ENCODE data around the gene DHRS11. TPM values are rescaled to one million over a fixed set of nuclear protein-coding genes. Genes with fewer than 3 reads are reported as not detected.

The DHRS11 gene
- total RNA-seq, 4 donors from 2014 or later, result 63.5 to 436 (median 424) TPM

- DNase-seq, result no peak
- no peaks in the 10 kb centered on the region for H3K27me3 ChIP-seq
- peaks cover 0 to 7% (median 0%) of the 10 kb centered on the region in 4 donors for H3K4me1 ChIP-seq
These were observed 20.6 kb downstream of the DHRS11 start for GRCh38 chr17:36612323-36612722.

GRCh38 chr17:36613155-36613554 is 21.5 kb downstream of the DHRS11 start:
- TF ChIP-seq POLR2A (IDR thresholded peaks at IDR 0.05), result no peak
- TF ChIP-seq CTCF (IDR thresholded peaks at IDR 0.05), result no peak
- Histone ChIP-seq H3K9me3 (no peaks in the 10 kb centered on the region), H3K4me3 (no peak overlapping the region), H3K36me3 (no peaks in the 10 kb centered on the region), H3K4me1 (peaks cover 0 to 7% (median 0%) of the 10 kb centered on the region in 4 donors), H3K27ac (no peak overlapping the region), H3K27me3 (no peaks in the 10 kb centered on the region)
- DNase-seq, result no peak

More at GRCh38 chr17:36612323-36612722, 20.6 kb downstream of the DHRS11 start:
- no peak overlapping the region for H3K27ac ChIP-seq
- H3K4me3 ChIP-seq, result no peak overlapping the region
- no peaks in the 10 kb centered on the region for H3K9me3 ChIP-seq
- H3K36me3 ChIP-seq, result no peaks in the 10 kb centered on the region
- TF ChIP-seq CTCF (IDR thresholded peaks at IDR 0.05) (no peak), POLR2A (IDR thresholded peaks at IDR 0.05) (no peak)

- Histone ChIP-seq H3K4me3 (no peak overlapping the region), H3K4me1 (peaks cover 0 to 1% (median 0%) of the 10 kb centered on the region in 4 donors), H3K36me3 (no peaks in the 10 kb centered on the region), H3K27ac (no peak overlapping the region), H3K9me3 (no peaks in the 10 kb centered on the region), H3K27me3 (no peaks in the 10 kb centered on the region)
- TF ChIP-seq POLR2A (IDR thresholded peaks at IDR 0.05) (no peak), CTCF (IDR thresholded peaks at IDR 0.05) (no peak)
- no peak for DNase-seq
These were observed 22.4 kb downstream of the DHRS11 start for GRCh38 chr17:36614081-36614480.

- Histone ChIP-seq H3K27me3 (no peaks in the 10 kb centered on the region), H3K4me3 (no peak overlapping the region), H3K9me3 (no peaks in the 10 kb centered on the region), H3K4me1 (no peaks in the 10 kb centered on the region), H3K36me3 (no peaks in the 10 kb centered on the region), H3K27ac (no peak overlapping the region)
- TF ChIP-seq CTCF (IDR thresholded peaks at IDR 0.05) (no peak), POLR2A (IDR thresholded peaks at IDR 0.05) (no peak)
- DNase-seq, result no peak
These were observed 23.3 kb downstream of the DHRS11 start for GRCh38 chr17:36614933-36615332.

GRCh38 chr17:36616061-36617029 is 24.7 kb downstream of the DHRS11 start:
- H3K9me3 ChIP-seq, result no peaks in the 10 kb centered on the region
- H3K4me3 ChIP-seq, result no peak overlapping the region
- H3K27ac ChIP-seq, result no peak overlapping the region
- DNase-seq, result no peak
- H3K36me3 ChIP-seq, result no peaks in the 10 kb centered on the region
- TF ChIP-seq POLR2A (IDR thresholded peaks at IDR 0.05), result no peak
- no peak for TF ChIP-seq CTCF (IDR thresholded peaks at IDR 0.05)
- no peaks in the 10 kb centered on the region for H3K27me3 ChIP-seq
- no peaks in the 10 kb centered on the region for H3K4me1 ChIP-seq

All from Peyer's patch (tissue), 4 donors.